ENCODE results near the gene HS1BP3. TPM values are rescaled to one million over a fixed set of nuclear protein-coding genes. Genes with fewer than 3 reads are reported as not detected.

HS1BP3 gene
- total RNA-seq, 1 experiment from 2014 or later, result 17.1 TPM

GRCh38 chr2:20651731-20652099 is 817 bp upstream of the HS1BP3 start (continued):
- TF ChIP-seq REST (IDR thresholded peaks at IDR 0.05; ENCODE audit: low read depth) (no peak), CTCF (IDR thresholded peaks at IDR 0.05 in 2 of 3, conservative IDR thresholded peaks at IDR 0.05 in 1 of 3; ENCODE audit: borderline replicate concordance in 1 of 3, insufficient read depth in 1 of 3, low read depth in 2 of 3, low read length in 2 of 3) (no peak), POLR2AphosphoS5 (IDR thresholded peaks at IDR 0.05; ENCODE audit: low read depth, low read length) (no peak), POLR2A (IDR thresholded peaks at IDR 0.05; ENCODE audit: borderline replicate concordance, extremely low read depth, insufficient read depth, insufficient read length) (no peak), ATF3 (IDR thresholded peaks at IDR 0.05) (no peak), ELF1 (IDR thresholded peaks at IDR 0.05; ENCODE audit: borderline replicate concordance, low read depth) (no peak), TCF7L2 (IDR thresholded peaks at IDR 0.05; ENCODE audit: borderline replicate concordance, extremely low read depth, insufficient read depth, insufficient read length) (no peak)

Measured in HCT116 (cell line).